HG03103 (cell line): ENCODE results near the gene HSD17B12.

Source experiments
- ATAC-seq: cut with Tn5 transposase; IDR thresholded peaks from one replicate; pipeline ENCODE4 v1.9.1; 2021; ENCODE audit warnings: low read depth; ENCODE audit not compliant: unreplicated experiment

Gene HSD17B12

GRCh38 chr11:43904742-43905535, 224.4 kb downstream of the HSD17B12 start:
- no peak for ATAC-seq

- no peak for ATAC-seq
Measured at GRCh38 chr11:43905813-43906241, 225.3 kb downstream of the HSD17B12 start.
